Mammary epithelial cell (primary cell): ENCODE measurements around the gene TRERF1.

Experiments
- CTCF ChIP-seq, 2 donors: IDR thresholded peaks in 1 of 2; conservative IDR thresholded peaks in 1 of 2; 2 replicates each; pipeline ENCODE4 v1.5.1; 2011 to 2012; ENCODE audit warnings: inconsistent platforms in 2 of 2, low read length in 2 of 2, mild to moderate bottlenecking in 2 of 2, control low read depth in 1 of 2, low read depth in 1 of 2; ENCODE audit not compliant: insufficient read depth in 1 of 2; ENCODE audit errors: extremely low read depth in 1 of 2
- EZH2 ChIP-seq: IDR thresholded peaks from 2 replicates; pipeline ENCODE4 v1.6.1; 2012; ENCODE audit warnings: low read length, inconsistent platforms, borderline replicate concordance

DNA sequence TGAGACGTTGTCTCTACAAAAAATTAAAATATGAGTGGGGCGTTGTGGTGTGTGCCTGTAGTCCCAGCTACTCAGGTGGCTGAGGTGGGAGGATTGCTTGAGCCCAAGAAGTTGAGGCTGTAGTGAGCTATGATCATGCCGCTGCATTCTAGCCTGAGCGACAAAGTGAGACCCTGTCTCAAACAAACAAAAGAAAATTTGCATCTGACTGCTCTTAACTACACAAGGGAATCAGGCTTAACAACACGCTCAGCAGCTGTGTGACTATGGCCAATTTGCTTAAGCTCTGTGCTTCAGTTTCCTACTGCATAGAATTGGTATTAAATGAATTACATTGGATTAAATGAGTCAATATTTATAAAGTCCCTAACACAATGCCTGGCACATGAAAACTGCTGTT, 209.8 kb downstream of the TRERF1 start:
- TF ChIP-seq CTCF (conservative IDR thresholded peaks at IDR 0.05 in 1 of 2, IDR thresholded peaks at IDR 0.05 in 1 of 2; ENCODE audit: extremely low read depth in 1 of 2, insufficient read depth in 1 of 2, low read depth in 1 of 2, low read length in 2 of 2) = no peak
- TF ChIP-seq EZH2 = no peak
